ENCODE data around the gene TBX6. TPM values are rescaled to one million over a fixed set of nuclear protein-coding genes. Genes with fewer than 3 reads are reported as not detected.
A peak's percentile ranks its signal among the peaks of the same experiment; 100 is the strongest.
"Not testable (repeated sequence)": the region's sequence is repeated elsewhere in the genome, so short reads cannot be mapped to it uniquely, and the experiment has no call there.

Gene TBX6
- total RNA-seq, 1 donor from 2014 or later: 2.9 TPM

- intact Hi-C loops (cut with micrococcal nuclease): no loop called here
- DNase-seq (ENCODE audit: low spot score): no peak
- no peaks in the 10 kb centered on the region for H3K9me3 Mint-ChIP-seq
- no peak overlapping the region for H3K4me3 Mint-ChIP-seq (ENCODE audit: low read depth)
- H3K4me1 Mint-ChIP-seq (ENCODE audit: low read depth): peaks cover 9% of the 10 kb centered on the region
- no peaks in the 10 kb centered on the region for H3K36me3 Mint-ChIP-seq (ENCODE audit: low read depth)
- no peak overlapping the region for H3K27ac Mint-ChIP-seq
- no peaks in the 10 kb centered on the region for H3K27me3 Mint-ChIP-seq (ENCODE audit: low read depth)
Observed at GRCh38 chr16:30046588-30046987, 45.1 kb downstream of the TBX6 start.

DNA sequence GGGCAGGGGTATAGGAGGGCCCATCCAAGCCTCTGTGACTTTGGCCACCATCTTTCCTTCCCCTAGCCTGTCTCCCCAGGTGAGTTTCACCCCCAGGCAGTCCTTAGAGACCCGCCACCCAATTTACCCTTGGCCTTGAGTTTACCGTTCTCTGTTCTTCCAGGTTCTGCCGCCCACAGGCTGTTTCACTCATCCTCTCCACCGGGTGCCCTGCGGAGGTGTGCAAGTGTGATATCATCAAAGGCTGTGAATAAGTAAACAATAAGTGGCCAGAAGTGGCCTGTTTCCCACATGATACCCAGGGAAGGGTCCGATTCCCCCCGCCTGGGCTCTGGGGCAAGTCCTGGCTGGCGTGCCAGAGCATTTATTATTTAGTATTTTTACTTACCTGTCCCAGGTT is 45.5 kb downstream of the TBX6 start:
- no peaks in the 10 kb centered on the region for H3K27me3 Mint-ChIP-seq (ENCODE audit: low read depth)
- no peaks in the 10 kb centered on the region for H3K9me3 Mint-ChIP-seq
- H3K4me1 Mint-ChIP-seq (ENCODE audit: low read depth): peaks cover 7% of the 10 kb centered on the region
- no peak for DNase-seq (ENCODE audit: low spot score)
- no peak overlapping the region for H3K4me3 Mint-ChIP-seq (ENCODE audit: low read depth)
- intact Hi-C loops (cut with micrococcal nuclease): no loop called here
- H3K36me3 Mint-ChIP-seq (ENCODE audit: low read depth): no peaks in the 10 kb centered on the region
- H3K27ac Mint-ChIP-seq: no peak overlapping the region

- Mint-ChIP-seq H3K27me3 (ENCODE audit: low read depth) (peaks cover 8% of the 10 kb centered on the region), H3K27ac (no peak overlapping the region), H3K36me3 (ENCODE audit: low read depth) (no peaks in the 10 kb centered on the region), H3K4me3 (ENCODE audit: low read depth) (no peak overlapping the region), H3K4me1 (ENCODE audit: low read depth) (peaks cover 3% of the 10 kb centered on the region), H3K9me3 (no peaks in the 10 kb centered on the region)
- intact Hi-C loops (cut with micrococcal nuclease): no loop called here
- no peak for DNase-seq (ENCODE audit: low spot score)
Observed at GRCh38 chr16:30041841-30042240, 49.9 kb downstream of the TBX6 start.

DNA sequence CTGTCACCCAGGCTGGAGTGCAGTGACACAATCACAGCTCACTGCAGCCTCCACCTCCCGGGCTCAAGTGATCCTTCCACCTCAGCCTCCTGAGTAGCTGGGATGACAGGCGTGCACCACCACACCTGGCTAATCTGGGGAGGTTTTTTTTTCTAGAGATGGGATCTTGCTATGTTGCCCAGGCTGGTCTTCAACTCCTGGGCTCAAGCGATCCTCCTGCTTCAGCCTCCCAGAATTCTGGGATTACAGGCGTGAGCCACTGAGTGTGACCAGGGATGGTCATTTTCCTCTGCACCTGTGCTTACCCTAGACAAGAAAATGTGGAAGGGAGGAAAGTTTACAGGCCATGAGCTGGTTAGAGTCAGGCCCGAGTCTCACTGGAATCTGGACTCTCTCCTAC is 51.0 kb downstream of the TBX6 start:
- H3K27me3 Mint-ChIP-seq (ENCODE audit: low read depth): peaks cover 11% of the 10 kb centered on the region
- H3K4me1 Mint-ChIP-seq (ENCODE audit: low read depth); DNase-seq (ENCODE audit: low spot score); intact Hi-C loops (cut with micrococcal nuclease); H3K9me3 Mint-ChIP-seq; H3K36me3 Mint-ChIP-seq (ENCODE audit: low read depth); H3K27ac Mint-ChIP-seq; H3K4me3 Mint-ChIP-seq (ENCODE audit: low read depth): not testable (repeated sequence)

GRCh38 chr16:30040221-30040620 is 51.5 kb downstream of the TBX6 start:
- Mint-ChIP-seq H3K9me3 (no peaks in the 10 kb centered on the region), H3K27ac (peak overlapping the region; percentile 35), H3K4me1 (ENCODE audit: low read depth) (peaks cover 4% of the 10 kb centered on the region), H3K36me3 (ENCODE audit: low read depth) (no peaks in the 10 kb centered on the region), H3K27me3 (ENCODE audit: low read depth) (peaks cover 13% of the 10 kb centered on the region), H3K4me3 (ENCODE audit: low read depth) (no peak overlapping the region)
- intact Hi-C loops (cut with micrococcal nuclease): no loop called here
- no peak for DNase-seq (ENCODE audit: low spot score)

Other genes with a start within 250 kb of the TBX6 start
- 64.2 and 66.6 TPM in 2 replicates for gene CDIPT, start 228.7 kb downstream of the TBX6 start, total RNA-seq
- 0.11 and 0.55 TPM in 2 replicates for gene SEZ6L2, start 192.4 kb downstream of the TBX6 start, total RNA-seq
- gene ASPHD1, start 191.4 kb downstream of the TBX6 start, total RNA-seq: 2.1 and 2.2 TPM in 2 replicates
- 39.7 and 47.5 TPM in 2 replicates for gene KCTD13, start 165.7 kb downstream of the TBX6 start, total RNA-seq
- 52.1 and 59.0 TPM in 2 replicates for gene TMEM219, start 129.8 kb downstream of the TBX6 start, total RNA-seq
- gene TAOK2, start 118.1 kb downstream of the TBX6 start, total RNA-seq: 36.0 and 36.5 TPM in 2 replicates
- gene HIRIP3, start 96.3 kb downstream of the TBX6 start, total RNA-seq: 40.3 and 40.7 TPM in 2 replicates
- 112 and 119 TPM in 2 replicates for gene INO80E, start 95.7 kb downstream of the TBX6 start, total RNA-seq
- 0.87 and 1.2 TPM in 2 replicates for gene DOC2A, start 80.9 kb downstream of the TBX6 start, total RNA-seq
- not detected in 2 replicates for gene C16orf92, start 68.7 kb downstream of the TBX6 start, total RNA-seq
- 2.3 and 2.6 TPM in 2 replicates for gene TLCD3B, start 60.7 kb downstream of the TBX6 start, total RNA-seq
- 2,017 and 2,037 TPM in 2 replicates for gene ALDOA, start 26.2 kb downstream of the TBX6 start, total RNA-seq
- gene PPP4C, start 15.9 kb downstream of the TBX6 start, total RNA-seq: 143 and 144 TPM in 2 replicates
- 14.0 and 14.2 TPM in 2 replicates for gene YPEL3, start 4.3 kb upstream of the TBX6 start, total RNA-seq
- 6.4 and 7.7 TPM in 2 replicates for gene GDPD3, start 21.6 kb upstream of the TBX6 start, total RNA-seq
- 61.9 and 63.9 TPM in 2 replicates for gene MAPK3, start 31.3 kb upstream of the TBX6 start, total RNA-seq
- gene CORO1A, start 91.7 kb upstream of the TBX6 start, total RNA-seq: 843 and 845 TPM in 2 replicates
- gene BOLA2B, start 101.7 kb upstream of the TBX6 start, total RNA-seq: 225 and 245 TPM in 2 replicates
- gene SLX1A, start 102.0 kb upstream of the TBX6 start, total RNA-seq: 58.4 and 65.3 TPM in 2 replicates
- gene SULT1A3, start 107.3 kb upstream of the TBX6 start, total RNA-seq: 13.6 and 19.1 TPM in 2 replicates
- 14.9 and 16.8 TPM in 2 replicates for gene NPIPB13, start 156.6 kb upstream of the TBX6 start, total RNA-seq